ENCODE data around the gene STK4.

STK4 gene

GRCh38 chr20:45085867-45086266 is 119.6 kb downstream of the STK4 start:
- no peak for DNase-seq (ENCODE audit: low spot score)

DNA sequence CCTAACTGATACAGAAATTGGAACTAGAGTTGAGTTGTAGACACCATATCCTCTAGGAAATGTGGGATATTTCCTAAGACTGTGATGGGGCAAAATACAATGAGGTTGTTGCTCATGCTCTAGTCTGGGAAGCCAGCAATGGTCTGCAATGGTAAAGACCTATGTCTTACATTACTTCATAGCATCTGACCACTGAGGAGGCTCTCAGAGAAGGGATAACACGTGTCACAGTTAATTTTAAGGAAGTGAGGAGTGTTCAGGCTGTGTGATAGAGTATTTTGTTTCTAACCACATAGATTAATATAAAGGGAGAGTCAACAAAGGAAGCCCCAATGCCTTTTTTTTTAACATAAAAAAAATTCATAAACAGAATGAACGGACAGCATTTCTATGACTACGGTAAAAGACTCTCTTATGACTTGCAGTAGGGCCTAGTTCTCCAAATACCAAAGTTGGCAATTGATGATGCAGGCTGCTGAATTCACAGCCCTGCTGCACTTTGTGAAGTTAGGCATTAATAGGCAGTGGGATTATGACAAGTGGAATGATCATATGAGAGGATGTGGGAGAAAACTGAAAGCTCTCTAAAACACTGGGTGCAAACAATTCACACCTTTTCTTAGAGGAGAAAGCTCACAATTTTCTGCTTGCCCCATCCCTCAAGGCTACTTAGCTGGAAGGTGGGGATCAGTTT is 120.9 kb downstream of the STK4 start:
- DNase-seq (ENCODE audit: low spot score), result no peak

- DNase-seq (ENCODE audit: low spot score), result no peak
These were observed 121.5 kb downstream of the STK4 start for GRCh38 chr20:45087814-45088213.

DNA sequence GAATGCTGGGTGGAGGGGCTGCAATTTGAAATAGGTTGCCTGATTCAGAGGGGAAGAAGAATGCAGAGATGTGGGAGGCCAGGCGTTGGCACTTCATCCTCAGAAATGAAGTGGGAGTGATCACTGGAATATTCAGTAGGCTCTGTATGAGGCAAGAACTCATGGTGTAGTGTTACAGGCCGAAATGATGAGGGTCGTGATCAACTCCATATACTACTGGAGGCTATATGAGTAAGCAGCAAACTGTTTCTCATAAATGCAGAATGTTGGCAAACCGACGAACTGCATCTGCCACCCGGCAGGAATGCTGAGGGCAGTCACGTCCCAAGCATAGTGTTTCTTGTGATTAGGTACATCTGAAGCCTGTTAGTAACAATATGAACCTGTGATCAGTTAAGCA is 121.9 kb downstream of the STK4 start:
- no peak for DNase-seq (ENCODE audit: low spot score)

DNA sequence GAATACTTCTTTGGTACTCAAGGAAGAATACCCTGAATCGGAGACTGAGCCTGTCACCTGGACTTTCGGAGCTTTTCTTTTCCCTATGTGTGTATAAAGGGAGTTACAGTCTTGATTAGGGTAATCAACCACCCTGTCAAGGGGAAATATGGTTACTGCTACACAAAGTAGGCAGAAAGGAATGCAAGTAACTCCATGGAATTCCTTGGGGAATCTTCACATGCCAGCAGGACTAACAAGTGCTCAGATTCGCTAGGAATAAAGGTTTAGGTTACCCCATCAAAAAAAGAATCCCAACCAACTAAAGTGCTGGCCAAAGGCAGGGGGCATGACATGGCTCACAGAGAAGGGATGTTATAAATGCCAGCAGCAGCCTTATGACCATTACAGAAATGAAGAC is 124.2 kb downstream of the STK4 start:
- DNase-seq (ENCODE audit: low spot score), result no peak

DNA sequence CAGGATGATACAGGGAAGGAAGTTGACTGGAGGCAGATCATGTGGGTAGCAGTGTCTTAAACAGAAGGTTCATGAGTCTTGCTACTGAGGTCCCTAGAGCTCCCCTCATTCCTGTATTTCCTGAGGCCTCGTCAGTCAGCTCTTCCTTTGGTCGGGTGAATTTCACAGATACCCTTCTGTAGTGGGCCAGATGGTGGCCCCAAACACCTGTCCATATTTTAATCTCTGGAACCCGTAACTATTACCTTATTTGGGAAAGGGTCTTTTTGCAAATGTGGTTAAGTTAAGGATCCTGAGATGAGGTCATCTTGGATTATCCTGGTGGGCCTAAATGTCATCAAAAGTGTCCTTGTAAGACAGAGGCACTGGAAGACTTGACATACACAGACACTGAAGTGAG is 125.1 kb downstream of the STK4 start:
- DNase-seq (ENCODE audit: low spot score), result no peak

DNA sequence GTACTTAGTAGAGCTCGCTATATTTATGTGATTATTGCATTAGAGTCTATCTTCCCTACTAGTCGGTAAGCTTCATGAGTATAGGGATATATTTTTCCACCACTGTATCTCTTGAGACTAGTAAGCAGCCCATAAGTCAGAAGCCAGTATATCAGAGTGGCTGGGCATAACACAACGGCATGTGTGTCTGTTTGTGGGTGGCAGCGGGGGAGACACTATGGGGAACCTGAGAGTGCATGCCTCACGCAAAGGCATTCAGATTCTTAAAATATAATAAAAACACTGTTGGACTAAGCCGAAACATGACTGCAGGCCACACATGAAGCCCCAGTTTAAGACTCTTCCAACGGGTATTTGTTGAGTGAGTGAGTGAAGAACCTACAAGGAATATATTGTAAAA is 126.6 kb downstream of the STK4 start:
- no peak for DNase-seq (ENCODE audit: low spot score)

GRCh38 chr20:45094201-45094600 is 127.9 kb downstream of the STK4 start:
- no peak for DNase-seq (ENCODE audit: low spot score)

DNA sequence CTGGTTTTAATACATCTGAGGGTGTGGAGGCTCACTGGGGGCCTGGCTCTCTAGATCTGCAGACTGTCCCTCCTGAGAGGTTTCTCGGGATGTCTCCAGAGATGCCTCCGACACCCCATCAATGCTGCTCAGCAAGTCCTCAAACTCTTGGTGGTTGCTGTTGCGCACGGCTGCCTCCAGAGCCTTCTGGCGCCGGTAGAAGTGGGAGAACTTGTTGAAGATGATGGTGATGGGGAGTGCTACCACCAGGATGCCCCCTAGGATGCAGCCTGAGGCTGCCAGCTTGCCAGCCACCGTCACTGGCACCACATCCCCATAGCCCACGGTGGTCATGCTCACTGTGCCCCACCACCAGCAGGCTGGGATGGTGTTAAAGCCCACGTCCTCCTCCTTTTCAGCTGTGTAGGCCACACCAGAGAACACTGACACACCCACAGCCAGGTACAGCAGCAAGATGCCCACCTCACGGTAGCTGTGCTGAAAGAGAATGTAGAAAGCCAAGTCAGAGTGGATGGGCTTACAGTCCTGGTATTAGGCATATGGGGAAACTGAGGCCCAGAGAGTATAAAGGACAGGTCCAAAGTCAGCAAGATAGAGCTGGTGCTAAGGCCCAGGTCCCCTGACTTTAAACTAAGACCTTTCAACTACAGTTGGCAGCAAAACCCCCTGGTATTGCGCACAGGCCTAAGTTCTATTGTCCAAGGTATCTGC is 128.7 kb downstream of the STK4 start:
- DNase-seq (ENCODE audit: low spot score), result no peak

DNA sequence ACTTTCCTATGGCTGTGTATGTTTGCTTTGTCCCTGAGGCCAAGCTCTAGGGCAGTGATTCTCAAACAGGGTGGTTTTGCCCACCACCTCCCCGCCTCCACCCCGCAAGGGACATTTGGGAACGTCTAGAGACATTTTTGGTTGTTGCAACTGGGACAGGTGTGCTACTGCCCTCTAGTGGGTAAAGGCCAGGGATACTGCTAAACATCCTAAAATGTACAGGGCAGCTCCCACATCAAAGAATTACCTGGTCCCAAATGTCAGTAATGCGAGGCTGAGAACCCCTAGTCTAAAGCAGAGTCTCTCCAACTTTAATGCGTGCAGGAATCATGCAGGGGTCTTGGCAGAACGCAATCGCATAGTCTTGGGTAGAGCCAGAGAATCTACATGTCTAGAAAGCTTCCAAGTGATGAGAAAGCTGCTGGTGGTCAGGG is 129.5 kb downstream of the STK4 start:
- DNase-seq (ENCODE audit: low spot score), result peak; percentile 78

DNA sequence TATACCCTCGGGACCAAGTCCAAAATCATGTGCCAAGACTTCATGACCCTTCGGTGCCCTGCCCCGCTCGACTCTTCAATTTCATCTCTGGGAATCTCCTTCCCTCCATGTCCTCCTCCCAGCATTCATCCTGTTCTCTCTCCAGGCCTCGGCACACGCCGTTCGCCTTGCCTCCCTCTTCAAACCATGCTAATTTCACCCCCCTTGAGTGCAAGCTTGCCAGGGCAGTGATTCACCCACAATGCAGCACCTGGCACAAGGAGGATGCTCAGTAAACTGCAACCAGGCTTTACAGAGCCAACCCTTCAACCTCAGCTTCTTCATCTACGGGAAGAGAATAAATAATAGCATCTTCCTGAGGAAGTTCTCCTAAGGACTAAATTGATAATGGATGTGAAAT is 130.5 kb downstream of the STK4 start:
- DNase-seq (ENCODE audit: low spot score), result no peak

DNA sequence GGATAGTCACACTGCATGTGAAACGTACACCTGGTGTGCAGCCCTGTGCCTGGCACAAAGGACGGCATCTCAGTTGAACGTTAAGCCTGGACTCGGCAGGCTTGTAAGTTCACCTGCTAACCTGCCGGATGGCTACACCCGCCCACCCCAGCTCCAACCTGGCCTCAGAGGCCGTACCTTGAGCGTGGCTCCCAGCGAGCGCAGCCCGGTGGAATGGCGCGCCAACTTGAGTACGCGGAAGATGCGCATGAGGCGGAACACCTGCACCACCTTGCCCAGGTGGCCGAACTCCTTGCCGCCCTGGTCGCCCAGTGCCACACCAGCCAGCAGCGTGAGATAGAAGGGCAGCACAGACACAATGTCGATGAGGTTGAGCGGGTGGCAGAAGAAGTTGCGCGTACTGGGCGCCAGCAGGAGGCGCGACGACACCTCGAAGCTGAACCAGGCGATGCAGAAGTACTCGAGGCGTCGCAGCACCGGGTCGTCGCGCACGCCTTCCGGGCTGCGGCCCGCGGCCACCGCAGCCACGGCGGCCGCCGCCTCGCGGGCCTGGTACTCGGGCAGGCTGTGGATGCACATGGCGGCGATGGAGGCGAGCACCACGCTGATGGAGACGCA is 131.3 kb downstream of the STK4 start:
- no peak for DNase-seq (ENCODE audit: low spot score)

GRCh38 chr20:45098103-45098773 is 131.9 kb downstream of the STK4 start:
- no peak for DNase-seq (ENCODE audit: low spot score)

DNA sequence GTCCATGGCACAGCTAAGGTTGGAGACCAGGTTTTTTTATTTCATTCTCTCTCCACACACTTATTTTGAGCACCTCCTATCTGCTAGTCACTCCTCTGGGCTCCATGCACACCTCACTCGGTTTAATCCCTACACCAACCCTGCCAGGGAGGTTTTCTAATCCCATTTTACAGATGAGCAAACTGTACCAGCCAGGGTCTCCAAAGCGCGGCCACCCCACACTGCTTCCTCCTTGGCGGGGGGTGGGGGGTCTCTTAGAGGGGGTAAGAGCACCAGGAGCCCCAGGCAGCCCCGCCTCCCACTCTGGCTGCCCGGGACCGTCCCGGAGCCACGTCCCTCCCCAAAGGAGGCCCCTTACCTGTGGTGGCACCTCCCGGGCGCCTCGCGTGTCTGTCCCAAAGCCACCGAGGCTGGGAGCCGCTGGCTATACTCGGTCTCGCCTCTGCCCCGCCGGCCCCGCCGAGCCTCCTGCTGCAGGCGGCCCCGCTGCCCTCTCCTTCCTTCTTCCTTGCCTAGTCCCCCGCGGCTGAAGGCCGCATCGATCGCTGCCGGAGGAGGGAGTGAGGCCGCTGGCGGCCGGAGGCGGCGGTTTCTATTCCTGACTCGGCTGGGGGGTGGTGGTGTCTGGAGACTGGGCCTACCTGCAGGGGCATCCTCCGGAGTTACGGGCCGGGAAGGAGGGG is 134.4 kb downstream of the STK4 start, which contains the start of gene KCNS1:
TSS of gene KCNS1 (minus strand) at position 565 of the 683 bp plus-strand sequence. CDS start 1,891 bp downstream, outside the sequence.
- no peak for DNase-seq (ENCODE audit: low spot score)

DNA sequence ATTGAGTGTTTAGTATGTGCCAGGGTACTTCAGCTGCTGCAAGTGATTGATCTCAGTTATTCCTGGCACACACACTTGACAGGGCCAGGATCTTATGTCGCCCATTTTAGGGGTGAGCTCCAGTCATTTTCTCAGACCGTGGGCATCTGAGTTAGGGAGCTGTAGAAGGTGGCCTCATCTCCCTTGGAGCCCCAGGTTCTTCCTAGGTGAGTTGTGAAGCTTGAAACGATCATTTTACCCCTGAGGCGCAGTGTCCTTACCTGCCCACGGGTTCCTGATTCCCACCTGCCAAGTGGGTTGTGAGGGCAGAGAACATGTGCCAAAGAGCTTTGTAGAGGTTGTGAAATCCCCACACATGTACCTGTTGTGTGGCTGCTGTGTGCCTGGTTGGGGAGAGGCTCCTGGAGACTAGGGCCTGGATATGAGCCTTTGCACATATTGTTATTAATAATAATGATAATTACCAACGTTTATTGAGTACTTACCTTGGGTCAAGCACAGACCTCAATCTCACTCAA is 135.1 kb downstream of the STK4 start:
- DNase-seq (ENCODE audit: low spot score), result no peak

- DNase-seq (ENCODE audit: low spot score), result no peak
These were observed 136.8 kb downstream of the STK4 start for GRCh38 chr20:45103072-45103471.

DNA sequence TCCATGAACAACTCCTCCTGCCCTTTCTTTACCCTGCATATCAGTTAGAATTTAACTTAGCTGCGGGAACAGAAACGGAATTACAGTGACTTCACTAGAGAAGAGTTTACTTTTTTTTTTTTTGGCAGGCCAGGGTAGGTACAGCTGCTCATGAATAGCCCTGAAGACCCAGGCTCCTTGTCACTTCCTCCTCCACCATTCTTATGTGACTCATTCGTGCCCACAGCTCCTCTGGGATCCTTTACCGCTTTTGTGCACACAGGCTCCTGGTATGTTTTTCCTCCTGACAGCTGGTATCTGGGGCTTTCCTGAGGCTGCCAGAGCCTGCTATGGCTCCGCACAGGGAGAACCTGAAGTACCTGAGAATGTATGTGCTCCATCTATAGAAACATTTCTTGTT is 138.5 kb downstream of the STK4 start:
- peak; percentile 45 for DNase-seq (ENCODE audit: low spot score)

GRCh38 chr20:45105317-45105716 is 139.0 kb downstream of the STK4 start:
- no peak for DNase-seq (ENCODE audit: low spot score)

GRCh38 chr20:45109634-45110033 is 143.3 kb downstream of the STK4 start:
- no peak for DNase-seq (ENCODE audit: low spot score)

- no peak for DNase-seq (ENCODE audit: low spot score)
These were observed 144.0 kb downstream of the STK4 start for GRCh38 chr20:45110301-45110700.

GRCh38 chr20:45111285-45111684 is 145.0 kb downstream of the STK4 start:
- DNase-seq (ENCODE audit: low spot score), result no peak
